ENCODE measurements around the gene P2RY12.

Gene P2RY12

GRCh38 chr3:151301787-151302186 is 82.8 kb downstream of the P2RY12 start:
- H4K20me1 ChIP-seq (ENCODE audit: insufficient read depth, low read length, poor library complexity, severe bottlenecking), result no peaks in the 10 kb centered on the region
- H3K79me2 ChIP-seq (ENCODE audit: insufficient read depth, low read length), result 0 out of 2 replicates have a peak, but pooled peaks cover 3% of the 10 kb centered on the region
- no peaks in the 10 kb centered on the region for H3K27me3 ChIP-seq (ENCODE audit: insufficient read depth, low read length, poor library complexity, severe bottlenecking)
- no peak for TF ChIP-seq CTCF (conservative IDR thresholded peaks at IDR 0.05; ENCODE audit: low read length)
- TF ChIP-seq EZH2phosphoT487 (IDR thresholded peaks at IDR 0.05; ENCODE audit: borderline replicate concordance), result no peak
- no peaks in the 10 kb centered on the region for H3F3A ChIP-seq (ENCODE audit: low read depth)
- no peaks in the 10 kb centered on the region for H3K9me2 ChIP-seq (replicated peaks; ENCODE audit: low read depth, low read length)
- peaks cover 27% of the 10 kb centered on the region for H3K4me1 ChIP-seq (ENCODE audit: insufficient read depth, low read length, poor library complexity, severe bottlenecking)
- H3K9me3 ChIP-seq (ENCODE audit: insufficient read depth, low read depth, low read length), result no peaks in the 10 kb centered on the region
- H2AFZ ChIP-seq (ENCODE audit: low read length), result no peak overlapping the region
- no peak overlapping the region for H3K4me3 ChIP-seq (ENCODE audit: low read length, poor library complexity, severe bottlenecking)
- peaks cover 7% of the 10 kb centered on the region; the same call in 1 of the 2 replicates for H3K36me3 ChIP-seq (ENCODE audit: insufficient read depth, low read length)
- no peak overlapping the region for H3K4me2 ChIP-seq (ENCODE audit: low read depth, low read length, poor library complexity, severe bottlenecking)
- H3K9ac ChIP-seq (ENCODE audit: low read depth, low read length, poor library complexity, severe bottlenecking), result no peak overlapping the region

GRCh38 chr3:151300539-151300938 is 84.0 kb downstream of the P2RY12 start:
- Histone ChIP-seq H3K4me2 (ENCODE audit: low read depth, low read length, poor library complexity, severe bottlenecking) (peak overlapping the region; percentile 21), H3K4me1 (ENCODE audit: insufficient read depth, low read length, poor library complexity, severe bottlenecking) (peaks cover 23% of the 10 kb centered on the region), H3F3A (ENCODE audit: low read depth) (no peaks in the 10 kb centered on the region), H3K36me3 (ENCODE audit: insufficient read depth, low read length) (peaks cover 7% of the 10 kb centered on the region; the same call in 1 of the 2 replicates), H3K79me2 (ENCODE audit: insufficient read depth, low read length) (0 out of 2 replicates have a peak, but pooled peaks cover 3% of the 10 kb centered on the region), H3K9me3 (ENCODE audit: insufficient read depth, low read depth, low read length) (no peaks in the 10 kb centered on the region), H4K20me1 (ENCODE audit: insufficient read depth, low read length, poor library complexity, severe bottlenecking) (no peaks in the 10 kb centered on the region), H3K27me3 (ENCODE audit: insufficient read depth, low read length, poor library complexity, severe bottlenecking) (no peaks in the 10 kb centered on the region), H2AFZ (ENCODE audit: low read length) (no peak overlapping the region), H3K4me3 (ENCODE audit: low read length, poor library complexity, severe bottlenecking) (no peak overlapping the region), H3K9ac (ENCODE audit: low read depth, low read length, poor library complexity, severe bottlenecking) (no peak overlapping the region), H3K9me2 (replicated peaks; ENCODE audit: low read depth, low read length) (no peaks in the 10 kb centered on the region)
- TF ChIP-seq EZH2phosphoT487 (IDR thresholded peaks at IDR 0.05; ENCODE audit: borderline replicate concordance) (no peak), CTCF (conservative IDR thresholded peaks at IDR 0.05; ENCODE audit: low read length) (no peak)

DNA sequence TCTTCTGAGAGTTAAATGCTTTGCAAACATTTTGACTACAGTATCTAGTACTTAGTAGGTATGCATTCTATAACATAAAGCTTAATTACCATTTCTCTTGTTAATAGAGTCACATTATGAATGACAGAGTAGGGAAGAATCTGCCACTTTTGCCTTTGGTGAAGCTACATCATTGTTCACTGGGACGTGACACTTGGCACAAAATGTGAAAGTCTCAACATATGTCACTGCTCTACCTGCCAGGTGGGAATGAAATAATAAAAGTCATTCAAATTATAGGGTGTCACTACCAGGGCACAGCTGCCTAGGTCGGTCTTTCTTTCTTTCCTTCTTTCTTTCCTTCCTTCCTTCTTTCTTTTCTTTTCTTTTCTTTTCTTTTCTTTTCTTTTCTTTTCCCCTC is 85.5 kb downstream of the P2RY12 start:
- Histone ChIP-seq H3K9me2 (replicated peaks; ENCODE audit: low read depth, low read length) (no peaks in the 10 kb centered on the region), H3F3A (ENCODE audit: low read depth) (no peaks in the 10 kb centered on the region), H2AFZ (ENCODE audit: low read length) (no peak overlapping the region), H3K36me3 (ENCODE audit: insufficient read depth, low read length) (peaks cover 17% of the 10 kb centered on the region), H3K27me3 (ENCODE audit: insufficient read depth, low read length, poor library complexity, severe bottlenecking) (no peaks in the 10 kb centered on the region), H3K9me3 (ENCODE audit: insufficient read depth, low read depth, low read length) (no peaks in the 10 kb centered on the region), H4K20me1 (ENCODE audit: insufficient read depth, low read length, poor library complexity, severe bottlenecking) (no peaks in the 10 kb centered on the region), H3K79me2 (ENCODE audit: insufficient read depth, low read length) (0 out of 2 replicates have a peak, but pooled peaks cover 3% of the 10 kb centered on the region), H3K4me3 (ENCODE audit: low read length, poor library complexity, severe bottlenecking) (no peak overlapping the region), H3K4me1 (ENCODE audit: insufficient read depth, low read length, poor library complexity, severe bottlenecking) (peaks cover 13% of the 10 kb centered on the region), H3K4me2 (ENCODE audit: low read depth, low read length, poor library complexity, severe bottlenecking) (no peak overlapping the region), H3K9ac (ENCODE audit: low read depth, low read length, poor library complexity, severe bottlenecking) (no peak overlapping the region)
- TF ChIP-seq CTCF (conservative IDR thresholded peaks at IDR 0.05; ENCODE audit: low read length), result no peak
- no peak for TF ChIP-seq EZH2phosphoT487 (IDR thresholded peaks at IDR 0.05; ENCODE audit: borderline replicate concordance)
